ENCODE measurements around the gene PIGP. TPM values are rescaled to one million over a fixed set of nuclear protein-coding genes. Genes with fewer than 3 reads are reported as not detected.

The PIGP gene
- total RNA-seq, 1 experiment from 2014 or later = 35.8 TPM

- H3K4me3 ChIP-seq = no peak overlapping the region
- DNase-seq = peak; percentile 50
- no peaks in the 10 kb centered on the region for H3K36me3 ChIP-seq
- no peaks in the 10 kb centered on the region for H3K9me3 ChIP-seq
- no peaks in the 10 kb centered on the region for H3K27me3 ChIP-seq
Measured at GRCh38 chr21:37032877-37033471, 39.9 kb downstream of the PIGP start.

DNA sequence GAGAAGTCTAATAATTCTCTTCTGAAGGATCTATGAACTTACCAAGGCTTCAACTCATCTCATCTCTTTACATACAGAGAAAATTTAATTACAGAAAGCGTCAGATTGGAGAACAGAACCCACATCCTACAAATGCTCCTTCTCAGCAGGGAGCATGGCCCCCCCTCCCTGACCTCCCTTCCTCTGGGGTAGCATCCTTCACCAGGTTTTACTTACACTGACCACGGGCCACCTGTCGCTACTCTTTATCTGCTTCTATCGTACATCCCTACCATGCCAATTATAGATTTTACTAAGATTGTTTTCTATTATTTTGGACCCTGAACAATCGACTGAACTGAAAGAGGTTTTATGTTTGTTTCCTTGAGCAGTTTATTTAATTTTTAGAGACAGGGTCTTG, 40.6 kb downstream of the PIGP start:
- no peaks in the 10 kb centered on the region for H3K36me3 ChIP-seq
- H3K4me3 ChIP-seq = no peak overlapping the region
- DNase-seq = no peak
- H3K27me3 ChIP-seq = no peaks in the 10 kb centered on the region
- H3K9me3 ChIP-seq = no peaks in the 10 kb centered on the region

DNA sequence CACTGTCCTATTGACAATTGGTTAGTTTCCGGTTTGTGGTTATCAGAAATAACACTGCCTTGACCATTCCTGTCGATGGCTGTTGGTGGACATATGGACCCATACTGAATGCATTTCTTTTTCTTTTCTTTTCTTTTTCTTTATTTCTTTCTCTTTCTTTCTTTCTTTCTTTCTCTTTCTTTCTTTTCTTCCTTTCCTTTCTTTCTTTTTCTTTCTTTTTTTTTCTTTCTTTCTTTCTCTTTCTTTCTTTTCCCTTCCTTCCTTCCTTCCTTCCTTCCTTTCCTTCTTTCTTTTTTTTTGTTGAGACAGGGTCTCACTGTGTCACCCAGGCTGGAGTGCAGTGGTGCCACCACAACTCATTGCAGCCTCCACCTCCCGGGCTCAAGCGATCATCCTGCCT, 42.0 kb downstream of the PIGP start:
- DNase-seq = no peak
- H3K9me3 ChIP-seq = no peaks in the 10 kb centered on the region
- no peaks in the 10 kb centered on the region for H3K27me3 ChIP-seq
- H3K4me3 ChIP-seq = no peak overlapping the region
- no peaks in the 10 kb centered on the region for H3K36me3 ChIP-seq

DNA sequence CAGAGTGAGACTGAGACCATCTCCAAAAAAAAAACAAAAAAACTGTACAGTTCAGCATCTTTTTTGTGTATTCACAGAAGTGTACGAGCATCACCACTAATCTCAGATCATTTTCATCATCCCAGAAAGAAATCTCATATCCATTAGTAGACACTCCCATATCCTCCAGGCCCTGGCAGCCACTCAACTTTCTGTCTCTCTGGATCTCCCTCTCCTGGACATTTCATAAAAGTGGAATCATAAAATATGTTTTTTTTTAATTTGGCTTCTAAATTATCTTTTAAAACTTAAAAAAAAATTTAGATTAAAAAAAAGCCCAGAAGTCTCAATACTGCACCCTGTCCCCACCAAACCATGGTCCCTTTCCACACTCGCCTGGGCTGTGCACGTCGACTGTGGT, 44.3 kb downstream of the PIGP start:
- Histone ChIP-seq H3K9me3 (no peaks in the 10 kb centered on the region), H3K36me3 (no peaks in the 10 kb centered on the region), H3K4me3 (no peak overlapping the region), H3K27me3 (no peaks in the 10 kb centered on the region)
- DNase-seq = peak; percentile 23

DNA sequence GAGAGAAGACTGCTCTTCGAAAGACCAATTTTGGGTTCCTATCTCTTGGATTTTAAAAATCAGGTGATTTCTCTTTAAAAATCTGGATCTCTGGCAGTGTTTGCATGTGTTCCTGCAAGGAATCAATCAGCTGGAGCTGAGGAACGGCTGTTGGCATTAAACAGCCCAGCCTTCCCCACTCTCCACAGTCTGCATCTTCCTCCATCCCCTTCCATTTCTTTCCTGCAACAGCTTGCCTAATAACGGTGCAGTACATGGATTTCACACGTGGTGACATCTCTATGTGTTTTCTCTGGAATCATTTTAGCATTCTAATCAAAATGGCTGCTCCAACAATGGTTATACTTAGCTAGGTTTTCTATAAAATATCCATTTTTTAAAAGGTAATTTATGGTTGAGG, 46.4 kb downstream of the PIGP start:
- no peaks in the 10 kb centered on the region for H3K36me3 ChIP-seq
- no peaks in the 10 kb centered on the region for H3K9me3 ChIP-seq
- DNase-seq = no peak
- no peaks in the 10 kb centered on the region for H3K27me3 ChIP-seq
- no peak overlapping the region for H3K4me3 ChIP-seq

DNA sequence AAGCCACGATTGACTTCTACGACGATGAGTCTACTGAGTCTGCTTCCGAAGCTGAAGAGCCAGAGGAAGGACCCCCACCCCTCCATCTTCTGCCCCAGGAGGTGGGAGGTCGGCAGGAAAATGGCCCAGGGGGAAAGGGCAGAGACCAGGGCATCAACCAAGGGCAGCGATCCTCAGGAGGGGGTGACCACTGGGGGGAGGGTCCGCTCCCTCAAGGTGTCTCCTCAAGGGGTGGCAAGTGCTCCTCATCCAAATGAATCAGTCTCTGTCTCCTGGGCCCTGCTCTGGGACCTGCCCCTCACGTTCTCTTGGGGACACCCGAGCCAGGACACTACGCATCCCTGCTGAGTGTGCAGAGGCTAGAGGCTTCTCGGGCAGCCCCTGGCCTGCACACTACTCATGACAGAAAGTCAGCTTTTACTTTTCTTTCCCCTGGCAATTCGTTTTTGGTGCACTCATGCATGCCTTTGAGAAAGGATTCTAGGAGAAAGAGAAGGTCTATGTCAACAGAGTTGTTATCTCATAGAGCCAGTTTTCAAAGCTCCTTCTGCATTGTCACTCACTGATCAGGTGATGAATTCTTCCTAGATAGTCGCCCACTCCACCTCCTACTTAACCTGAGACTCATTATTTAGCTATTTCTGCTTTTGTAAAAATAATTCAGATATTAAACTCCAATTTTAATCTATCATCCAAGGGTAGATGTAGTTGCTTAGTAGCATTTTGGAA, 54.8 kb downstream of the PIGP start:
- DNase-seq = no peak
- Histone ChIP-seq H3K36me3 (no peaks in the 10 kb centered on the region), H3K9me3 (no peaks in the 10 kb centered on the region), H3K27me3 (no peaks in the 10 kb centered on the region), H3K4me3 (no peak overlapping the region)

Other genes starting within 250 kb of the PIGP start
- gene HLCS, start 106.4 kb downstream of the PIGP start, total RNA-seq (2014; rRNA removed; shearing (Covaris generic); ENCODE audit: low replicate concordance) = 4.2 and 5.2 TPM in 2 replicates
- 0.16 TPM in 1 of 2 replicates, not detected in the other for gene RIPPLY3, start 66.4 kb downstream of the PIGP start, total RNA-seq (2014; rRNA removed; shearing (Covaris generic); ENCODE audit: low replicate concordance)
- gene TTC3, start 183 bp upstream of the PIGP start, total RNA-seq (2014; rRNA removed; shearing (Covaris generic); ENCODE audit: low replicate concordance) = 61.0 and 130 TPM in 2 replicates
- 33.1 and 65.5 TPM in 2 replicates for gene VPS26C, start 194.3 kb upstream of the PIGP start, total RNA-seq (2014; rRNA removed; shearing (Covaris generic); ENCODE audit: low replicate concordance)